Caco-2 (cell line): ENCODE measurements around the gene MPLKIP. TPM values are rescaled to one million over a fixed set of nuclear protein-coding genes. Genes with fewer than 3 reads are reported as not detected.
"Not testable (repeated sequence)": the region's sequence is repeated elsewhere in the genome, so short reads cannot be mapped to it uniquely, and the experiment has no call there.

ENCODE experiments used
- BruUV-seq: library from RNA; stranded (reverse); fragments of 400-500 nt; replicated peaks from 2 replicates; lab custom pipeline; 2021; lab: Mats Ljungman, UMichigan
- CTCF ChIA-PET: fragments of 300-600 bp; sonication (Branson Sonifier 250); formaldehyde crosslinking; loops from one replicate; lab custom pipeline; 2022; ENCODE audit warnings: antibody characterized with exemption; lab: Charles Lee
- POLR2A ChIA-PET: fragments of 300-600 bp; sonication (Branson Sonifier 250); formaldehyde crosslinking; loops from one replicate; lab custom pipeline; 2022; ENCODE audit warnings: antibody characterized with exemption; lab: Charles Lee
- DNase-seq, 2 experiments: peaks; one replicate each; pipeline versions ENCODE4 v3.0.0 to v3.0.0-alpha.2; 2020 to 2022
- H3K27me3 ChIP-seq: replicated peaks from 2 replicates; pipeline ENCODE4 v1.6.0; 2011; ENCODE audit warnings: low read length; ENCODE audit not compliant: control insufficient read depth, insufficient read depth
- H3K36me3 ChIP-seq: 2 replicates; pipeline ENCODE4 v1.5.1; 2011; ENCODE audit warnings: low read length; ENCODE audit not compliant: control insufficient read depth, insufficient read depth
- H3K4me1 ChIP-seq: fragments of 250-450 bp; sonication (Bioruptor Pico); 2 replicates; pipeline ENCODE4 v1.5.1; 2020; ENCODE audit warnings: mild to moderate bottlenecking
- H3K4me3 ChIP-seq: 2 replicates; pipeline ENCODE4 v1.5.1; 2011; ENCODE audit warnings: low read depth, mild to moderate bottlenecking, control low read depth, low read length
- H3K9me3 ChIP-seq: fragments of 250-450 bp; sonication (Bioruptor Pico); 2 replicates; pipeline ENCODE4 v1.5.1; 2020; ENCODE audit warnings: mild to moderate bottlenecking, moderate library complexity
- H3K27ac Mint-ChIP-seq: one replicate; pipeline ENCODE4 v1.8.0; 2022; ENCODE audit warnings: mixed read lengths; ENCODE audit not compliant: unreplicated experiment
- H3K27me3 Mint-ChIP-seq: one replicate; pipeline ENCODE4 v1.8.0; 2022; ENCODE audit warnings: mixed read lengths; ENCODE audit not compliant: insufficient read depth, unreplicated experiment
- H3K36me3 Mint-ChIP-seq: one replicate; pipeline ENCODE4 v1.8.0; 2022; ENCODE audit warnings: mild to moderate bottlenecking, mixed read lengths; ENCODE audit not compliant: insufficient read depth, unreplicated experiment
- H3K4me1 Mint-ChIP-seq: one replicate; pipeline ENCODE4 v1.8.0; 2022; ENCODE audit warnings: low read depth, mixed read lengths; ENCODE audit not compliant: unreplicated experiment
- H3K4me3 Mint-ChIP-seq: one replicate; pipeline ENCODE4 v1.8.0; 2022; ENCODE audit warnings: mild to moderate bottlenecking, moderate library complexity, mixed read lengths; ENCODE audit not compliant: unreplicated experiment
- H3K9me3 Mint-ChIP-seq: one replicate; pipeline ENCODE4 v1.8.0; 2022; ENCODE audit warnings: mixed read lengths; ENCODE audit not compliant: unreplicated experiment
- CTCF ChIP-seq, 2 experiments: fragments of 200-600 bp in 1 of 2; IDR thresholded peaks; 1 replicate in 1 of 2; 2 replicates in 1 of 2; pipeline versions ENCODE4 v1.5.1 to v1.8.0; 2011 to 2022; ENCODE audit warnings: antibody characterized with exemption in 1 of 2, control low read depth in 1 of 2, inconsistent platforms in 1 of 2, low read depth in 1 of 2, low read length in 1 of 2, mild to moderate bottlenecking in 1 of 2, moderate library complexity in 1 of 2; ENCODE audit not compliant: insufficient read depth in 1 of 2, severe bottlenecking in 1 of 2, unreplicated experiment in 1 of 2
- intact Hi-C: fragments of 100-400 bp; cut with micrococcal nuclease; formaldehyde crosslinking; loops from one replicate; pipeline ENCODE4 v1.10.0; 2022; ENCODE audit not compliant: unreplicated experiment
- total RNA-seq: library from RNA; stranded (reverse); gene quantifications from 2 replicates; pipeline ENCODE4 v1.2.3, GENCODE V29; 2022

The MPLKIP gene
- total RNA-seq, 1 experiment from 2014 or later, result 34.0 TPM

GRCh38 chr7:40175725-40176510 is 41.5 kb upstream of the MPLKIP start:
- H3K9me3 ChIP-seq, result no peaks in the 10 kb centered on the region
- POLR2A ChIA-PET, result no interaction called here
- CTCF ChIA-PET, result no interaction called here
- Mint-ChIP-seq H3K4me1 (no peaks in the 10 kb centered on the region), H3K9me3 (no peaks in the 10 kb centered on the region), H3K27ac (no peak overlapping the region), H3K36me3 (no peaks in the 10 kb centered on the region), H3K4me3 (no peak overlapping the region), H3K27me3 (no peaks in the 10 kb centered on the region)
- TF ChIP-seq CTCF (IDR thresholded peaks at IDR 0.05; ENCODE audit: insufficient read depth in 1 of 2, low read depth in 1 of 2, low read length in 1 of 2, severe bottlenecking in 1 of 2, unreplicated experiment in 1 of 2), result no peak
- DNase-seq, result no peak
- H3K27me3 ChIP-seq, result no peaks in the 10 kb centered on the region
- no peaks in the 10 kb centered on the region for H3K36me3 ChIP-seq
- no peaks in the 10 kb centered on the region for H3K4me1 ChIP-seq
- no TSS peak for BruUV-seq
- intact Hi-C loops, result no loop called here
- no peak overlapping the region for H3K4me3 ChIP-seq

- H3K4me1 Mint-ChIP-seq, DNase-seq, H3K27me3 Mint-ChIP-seq, H3K9me3 ChIP-seq, H3K36me3 Mint-ChIP-seq, intact Hi-C loops, H3K9me3 Mint-ChIP-seq, H3K4me1 ChIP-seq, H3K4me3 Mint-ChIP-seq, H3K36me3 ChIP-seq, POLR2A ChIA-PET, H3K4me3 ChIP-seq, H3K27ac Mint-ChIP-seq, H3K27me3 ChIP-seq, CTCF ChIA-PET, BruUV-seq: not testable (repeated sequence)
Observed at GRCh38 chr7:40175256-40175655, 40.8 kb upstream of the MPLKIP start.

GRCh38 chr7:40173121-40173520 is 38.7 kb upstream of the MPLKIP start:
- H3K36me3 ChIP-seq, H3K36me3 Mint-ChIP-seq, POLR2A ChIA-PET, H3K4me1 Mint-ChIP-seq, H3K27me3 Mint-ChIP-seq, H3K27me3 ChIP-seq, H3K9me3 ChIP-seq, BruUV-seq, H3K4me1 ChIP-seq, CTCF ChIA-PET, H3K4me3 ChIP-seq, H3K4me3 Mint-ChIP-seq, intact Hi-C loops, DNase-seq, H3K27ac Mint-ChIP-seq, H3K9me3 Mint-ChIP-seq: not testable (repeated sequence)

- H3K36me3 ChIP-seq, H3K4me1 Mint-ChIP-seq, H3K4me1 ChIP-seq, CTCF ChIA-PET, DNase-seq, H3K36me3 Mint-ChIP-seq, H3K4me3 ChIP-seq, H3K4me3 Mint-ChIP-seq, H3K27me3 Mint-ChIP-seq, H3K27ac Mint-ChIP-seq, POLR2A ChIA-PET, intact Hi-C loops, BruUV-seq, H3K9me3 Mint-ChIP-seq, H3K27me3 ChIP-seq, H3K9me3 ChIP-seq: not testable (repeated sequence)
Observed at GRCh38 chr7:40168266-40168665, 33.8 kb upstream of the MPLKIP start.
